GM12878 (cell line): ENCODE results near the gene POLE4. TPM values are rescaled to one million over a fixed set of nuclear protein-coding genes. Genes with fewer than 3 reads are reported as not detected.

Experiments used
- ATF2 ChIP-seq: IDR thresholded peaks from 2 replicates; pipeline ENCODE4 v1.6.1; 2012; ENCODE audit warnings: low read length, inconsistent platforms
- ATF7 ChIP-seq: fragments of 450-650 bp; IDR thresholded peaks from 2 replicates; pipeline ENCODE4 v1.6.1; 2016; ENCODE audit warnings: low read depth, mild to moderate bottlenecking
- CHD1 ChIP-seq: IDR thresholded peaks from 2 replicates; pipeline ENCODE4 v1.6.1; 2012; ENCODE audit warnings: low read depth, low read length, improper control_type of control experiment
- CTCF ChIP-seq, 3 experiments: IDR thresholded peaks in 2 of 3; conservative IDR thresholded peaks in 1 of 3; 2 replicates each; pipeline ENCODE4 v1.5.1; 2011; ENCODE audit warnings: low read depth in 3 of 3, low read length in 3 of 3, mild to moderate bottlenecking in 3 of 3, control low read depth in 2 of 3, moderate library complexity in 2 of 3, inconsistent platforms in 1 of 3, mixed read lengths in 1 of 3; ENCODE audit not compliant: control insufficient read depth in 2 of 3, insufficient read depth in 1 of 3; ENCODE audit errors: extremely low read depth in 1 of 3
- HDGF ChIP-seq: fragments of 450-650 bp; IDR thresholded peaks from 2 replicates; pipeline ENCODE4 v1.6.1; 2016; ENCODE audit warnings: antibody characterized with exemption
- IKZF1 ChIP-seq: fragments of 450-650 bp; conservative IDR thresholded peaks from 2 replicates; pipeline ENCODE4 v1.6.1; 2017; ENCODE audit warnings: antibody characterized with exemption, mild to moderate bottlenecking
- KDM1A ChIP-seq: fragments of 200-600 bp; sonication (generic); IDR thresholded peaks from 2 replicates; pipeline ENCODE4 v1.6.1; 2016; ENCODE audit warnings: borderline replicate concordance
- MEF2B ChIP-seq: fragments of 450-650 bp; IDR thresholded peaks from 2 replicates; pipeline ENCODE4 v1.6.1; 2018; ENCODE audit warnings: mild to moderate bottlenecking, moderate library complexity; ENCODE audit not compliant: partially characterized antibody, poor library complexity, severe bottlenecking
- MYB ChIP-seq: fragments of 150-350 bp; IDR thresholded peaks from 2 replicates; pipeline ENCODE4 v1.6.1; 2014; ENCODE audit warnings: mild to moderate bottlenecking, low read depth, low read length, borderline replicate concordance
- NBN ChIP-seq: fragments of 450-650 bp; IDR thresholded peaks from 2 replicates; pipeline ENCODE4 v1.6.1; 2016
- NR2F1 ChIP-seq: fragments of 450-650 bp; conservative IDR thresholded peaks from 2 replicates; pipeline ENCODE4 v1.6.1; 2017; ENCODE audit warnings: mild to moderate bottlenecking
- PAX5 ChIP-seq: IDR thresholded peaks from 2 replicates; pipeline ENCODE4 v1.6.1; 2011; ENCODE audit warnings: low read depth, low read length, borderline replicate concordance
- PBX3 ChIP-seq: IDR thresholded peaks from 2 replicates; pipeline ENCODE4 v1.6.1; 2011; ENCODE audit warnings: mild to moderate bottlenecking, low read depth, low read length, moderate library complexity; ENCODE audit not compliant: insufficient replicate concordance
- POLR2AphosphoS2 ChIP-seq: IDR thresholded peaks from 2 replicates; pipeline ENCODE4 v1.6.1; 2011; ENCODE audit warnings: low read depth, mild to moderate bottlenecking, low read length, improper control_type of control experiment, moderate library complexity
- RELA ChIP-seq: fragments of 450-650 bp; IDR thresholded peaks from 2 replicates; pipeline ENCODE4 v1.8.0; 2014; ENCODE audit warnings: borderline replicate concordance; ENCODE audit not compliant: partially characterized antibody
- SIX5 ChIP-seq: IDR thresholded peaks from 2 replicates; pipeline ENCODE4 v1.6.1; 2011; ENCODE audit warnings: mild to moderate bottlenecking, low read depth, low read length, moderate library complexity; ENCODE audit not compliant: severe bottlenecking
- SMARCA5 ChIP-seq: fragments of 450-650 bp; IDR thresholded peaks from 2 replicates; pipeline ENCODE4 v1.6.1; 2017; ENCODE audit warnings: mild to moderate bottlenecking
- USF1 ChIP-seq: IDR thresholded peaks from 2 replicates; pipeline ENCODE4 v1.6.1; 2011; ENCODE audit warnings: borderline replicate concordance, low read depth, mild to moderate bottlenecking, moderate library complexity, mixed read lengths, low read length; ENCODE audit not compliant: insufficient read depth; ENCODE audit errors: extremely low read length
- YBX1 ChIP-seq: fragments of 450-650 bp; IDR thresholded peaks from 2 replicates; pipeline ENCODE4 v1.6.1; 2016; ENCODE audit warnings: antibody characterized with exemption
- YY1 ChIP-seq: IDR thresholded peaks from 2 replicates; pipeline ENCODE4 v1.6.1; 2011; ENCODE audit warnings: low read depth, mild to moderate bottlenecking, low read length
- ZBTB40 ChIP-seq: fragments of 450-650 bp; IDR thresholded peaks from 2 replicates; pipeline ENCODE4 v1.6.1; 2016; ENCODE audit warnings: mild to moderate bottlenecking, moderate library complexity, borderline replicate concordance
- ZNF217 ChIP-seq: fragments of 450-650 bp; IDR thresholded peaks from 2 replicates; pipeline ENCODE4 v1.6.1; 2017; ENCODE audit warnings: antibody characterized with exemption, mild to moderate bottlenecking
- ZNF24 ChIP-seq: fragments of 450-650 bp; IDR thresholded peaks from 2 replicates; pipeline ENCODE4 v1.6.1; 2017; ENCODE audit warnings: antibody characterized with exemption, mild to moderate bottlenecking
- ZSCAN29 ChIP-seq: fragments of 450-650 bp; IDR thresholded peaks from 2 replicates; pipeline ENCODE4 v1.6.1; 2017; ENCODE audit warnings: mild to moderate bottlenecking, moderate library complexity
- polyA plus RNA-seq, 11 experiments: library from polyadenylated mRNA; depleted of rRNA in 4 of 11; unstranded in 6 of 11; stranded (reverse) in 5 of 11; fragments of >200 nt; fragmentation: Nextera tagmentation in 4 of 11; fragmentation: Illumina TruSeq in 1 of 11; extraction: Ambion mirVana in 4 of 11; extraction: Trizol in 1 of 11; gene quantifications; 1 replicate in 1 of 11; 2 replicates in 10 of 11; pipeline versions ENCODE4 v1.2.1 to v1.2.3, GENCODE V29; 2011 to 2016; ENCODE audit warnings: inconsistent platforms in 2 of 11, missing spikeins in 2 of 11, low read depth in 1 of 11
- total RNA-seq, 4 experiments: library from RNA; depleted of rRNA in 3 of 4; stranded (reverse); fragments of >200 nt in 3 of 4; fragmentation: Illumina TruSeq in 1 of 4; extraction: Trizol in 1 of 4; gene quantifications; 2 replicates each; pipeline versions ENCODE4 v1.2.1 to v1.2.3, GENCODE V29; 2013 to 2021

Gene POLE4
- total and polyA plus RNA-seq, 10 of the 15 experiments (the other 5 are each of a cell fraction or from before 2014, with no cell fraction given): 38.5 to 221 (median 66.8) TPM

- TF ChIP-seq PBX3: no peak
- no peak for TF ChIP-seq YBX1
- TF ChIP-seq YY1: 0 out of 2 replicates have a peak, but pooled peaks have one; percentile 41
- TF ChIP-seq MYB: no peak
- TF ChIP-seq ZSCAN29: no peak
- TF ChIP-seq MEF2B: peak; percentile 50
- no peak for TF ChIP-seq CHD1
- no peak for TF ChIP-seq ZNF217
- TF ChIP-seq ATF2: no peak
- TF ChIP-seq SMARCA5: 0 out of 2 replicates have a peak, but pooled peaks have one; percentile 60
- TF ChIP-seq PAX5: no peak
- TF ChIP-seq ZBTB40: no peak
- no peak for TF ChIP-seq KDM1A
- no peak for TF ChIP-seq ZNF24
- TF ChIP-seq RELA: no peak
- no peak for TF ChIP-seq POLR2AphosphoS2
- TF ChIP-seq NR2F1: no peak
- TF ChIP-seq USF1: no peak
- peak; percentile 69 to 85 (median 84) for TF ChIP-seq CTCF (IDR thresholded peaks at IDR 0.05 in 2 of 3, conservative IDR thresholded peaks at IDR 0.05 in 1 of 3; ENCODE audit: control insufficient read depth in 2 of 3, extremely low read depth in 1 of 3, insufficient read depth in 1 of 3, low read depth in 3 of 3, low read length in 3 of 3)
- 0 out of 2 replicates have a peak, but pooled peaks have one; percentile 25 for TF ChIP-seq IKZF1
- no peak for TF ChIP-seq NBN
- TF ChIP-seq HDGF: no peak
- no peak for TF ChIP-seq ATF7
- TF ChIP-seq SIX5: no peak
These were observed 38.6 kb upstream of the POLE4 start (continued) for GRCh38 chr2:74919827-74920226.
